ENCODE data around the gene GCNT2. TPM values are rescaled to one million over a fixed set of nuclear protein-coding genes. Genes with fewer than 3 reads are reported as not detected.

GCNT2 gene
- total RNA-seq, 6 donors from 2014 or later, result 18.7 to 97.4 (median 44.5) TPM

GRCh38 chr6:10626154-10626741, 105.1 kb downstream of the GCNT2 start:
- no peaks in the 10 kb centered on the region for H3K27me3 ChIP-seq

GRCh38 chr6:10627800-10628199, 106.6 kb downstream of the GCNT2 start:
- peaks cover 0 to 4% (median 0%) of the 10 kb centered on the region in 4 donors for H3K36me3 ChIP-seq
- H3K4me3 ChIP-seq, result no peak overlapping the region
- H3K9me3 ChIP-seq, result no peaks in the 10 kb centered on the region
- no peak overlapping the region for H3K27ac ChIP-seq
- no peak for DNase-seq
- WGBS, 2 donors, result 90 to 100% methylated on average over 1 of the region's 1 CpG
- no peaks in the 10 kb centered on the region for H3K27me3 ChIP-seq
- TF ChIP-seq, protein P1, sequence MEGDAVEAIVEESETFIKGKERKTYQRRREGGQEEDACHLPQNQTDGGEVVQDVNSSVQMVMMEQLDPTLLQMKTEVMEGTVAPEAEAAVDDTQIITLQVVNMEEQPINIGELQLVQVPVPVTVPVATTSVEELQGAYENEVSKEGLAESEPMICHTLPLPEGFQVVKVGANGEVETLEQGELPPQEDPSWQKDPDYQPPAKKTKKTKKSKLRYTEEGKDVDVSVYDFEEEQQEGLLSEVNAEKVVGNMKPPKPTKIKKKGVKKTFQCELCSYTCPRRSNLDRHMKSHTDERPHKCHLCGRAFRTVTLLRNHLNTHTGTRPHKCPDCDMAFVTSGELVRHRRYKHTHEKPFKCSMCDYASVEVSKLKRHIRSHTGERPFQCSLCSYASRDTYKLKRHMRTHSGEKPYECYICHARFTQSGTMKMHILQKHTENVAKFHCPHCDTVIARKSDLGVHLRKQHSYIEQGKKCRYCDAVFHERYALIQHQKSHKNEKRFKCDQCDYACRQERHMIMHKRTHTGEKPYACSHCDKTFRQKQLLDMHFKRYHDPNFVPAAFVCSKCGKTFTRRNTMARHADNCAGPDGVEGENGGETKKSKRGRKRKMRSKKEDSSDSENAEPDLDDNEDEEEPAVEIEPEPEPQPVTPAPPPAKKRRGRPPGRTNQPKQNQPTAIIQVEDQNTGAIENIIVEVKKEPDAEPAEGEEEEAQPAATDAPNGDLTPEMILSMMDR (IDR thresholded peaks at IDR 0.05), result no peak
- TF ChIP-seq EP300 (IDR thresholded peaks at IDR 0.05) (no peak), POLR2A (IDR thresholded peaks at IDR 0.05) (no peak), POLR2AphosphoS5 (IDR thresholded peaks at IDR 0.05) (no peak)
- ATAC-seq (ENCODE audit: low FRiP score in 2 of 2), result no peak
- peaks cover 0 to 4% (median 0%) of the 10 kb centered on the region in 4 donors for H3K4me1 ChIP-seq

More at GRCh38 chr6:10626154-10626741, 105.1 kb downstream of the GCNT2 start:
- Histone ChIP-seq H3K4me3 (no peak overlapping the region), H3K27ac (no peak overlapping the region), H3K36me3 (peaks cover 0 to 4% (median 0%) of the 10 kb centered on the region in 4 donors), H3K4me1 (peaks cover 0 to 4% (median 0%) of the 10 kb centered on the region in 4 donors), H3K9me3 (no peaks in the 10 kb centered on the region)
- WGBS, 2 donors, result 67 to 76% methylated on average over 9 of the region's 9 CpGs
- no peak for TF ChIP-seq POLR2A (IDR thresholded peaks at IDR 0.05)
- DNase-seq (no peak), ATAC-seq (ENCODE audit: low FRiP score in 2 of 2) (peak in 1 of 2 donors; percentile 19)

GRCh38 chr6:10630178-10630577, 109.0 kb downstream of the GCNT2 start:
- Histone ChIP-seq H3K36me3 (no peaks in the 10 kb centered on the region), H3K27ac (no peak overlapping the region), H3K27me3 (no peaks in the 10 kb centered on the region), H3K4me3 (no peak overlapping the region), H3K9me3 (no peaks in the 10 kb centered on the region), H3K4me1 (peaks cover 0 to 7% (median 0%) of the 10 kb centered on the region in 4 donors)
- DNase-seq (no peak), ATAC-seq (ENCODE audit: low FRiP score in 2 of 2) (no peak)
- no peak for TF ChIP-seq POLR2A (IDR thresholded peaks at IDR 0.05)
- TF ChIP-seq POLR2AphosphoS5 (IDR thresholded peaks at IDR 0.05), result no peak
- TF ChIP-seq, protein P1 (IDR thresholded peaks at IDR 0.05), result no peak
- WGBS, 2 donors, result 79 to 86% methylated on average over 1 of the region's 1 CpG

- Histone ChIP-seq H3K36me3 (no peaks in the 10 kb centered on the region), H3K4me1 (peaks cover 0 to 3% (median 0%) of the 10 kb centered on the region in 4 donors), H3K9me3 (no peaks in the 10 kb centered on the region), H3K27ac (no peak overlapping the region), H3K27me3 (no peaks in the 10 kb centered on the region), H3K4me3 (no peak overlapping the region)
- ATAC-seq (ENCODE audit: low FRiP score in 2 of 2) (peak in 1 of 2 donors; percentile 71), DNase-seq (peak in 1 of 2 donors; percentile 35)
- peak in 1 of 2 donors; percentile 28 for TF ChIP-seq POLR2AphosphoS5 (IDR thresholded peaks at IDR 0.05)
- no peak for TF ChIP-seq POLR2A (IDR thresholded peaks at IDR 0.05)
- 65 to 70% methylated on average over 1 of the region's 1 CpG for WGBS, 2 donors
These were observed 112.1 kb downstream of the GCNT2 start for GRCh38 chr6:10633216-10633615.

GRCh38 chr6:10640412-10640811, 119.3 kb downstream of the GCNT2 start:
- H3K4me1 ChIP-seq, result no peaks in the 10 kb centered on the region
- no peaks in the 10 kb centered on the region for H3K27me3 ChIP-seq
- H3K27ac ChIP-seq, result no peak overlapping the region
- no peaks in the 10 kb centered on the region for H3K36me3 ChIP-seq
- no peak for TF ChIP-seq POLR2A (IDR thresholded peaks at IDR 0.05)
- TF ChIP-seq, protein P1 (IDR thresholded peaks at IDR 0.05), result no peak
- 97 to 99% methylated on average over 8 of the region's 8 CpGs for WGBS, 2 donors
- DNase-seq (no peak), ATAC-seq (ENCODE audit: low FRiP score in 2 of 2) (no peak)
- H3K9me3 ChIP-seq, result no peaks in the 10 kb centered on the region
- no peak overlapping the region for H3K4me3 ChIP-seq

GRCh38 chr6:10641528-10641927, 120.4 kb downstream of the GCNT2 start:
- TF ChIP-seq EP300 (IDR thresholded peaks at IDR 0.05) (no peak), POLR2A (IDR thresholded peaks at IDR 0.05) (no peak), POLR2AphosphoS5 (IDR thresholded peaks at IDR 0.05) (no peak)
- TF ChIP-seq, protein P1 (IDR thresholded peaks at IDR 0.05), result no peak
- no peak overlapping the region for H3K27ac ChIP-seq
- WGBS, 2 donors, result 86 to 91% methylated on average over 3 of the region's 3 CpGs
- H3K4me1 ChIP-seq, result no peaks in the 10 kb centered on the region
- DNase-seq (no peak), ATAC-seq (ENCODE audit: low FRiP score in 2 of 2) (no peak)
- no peaks in the 10 kb centered on the region for H3K27me3 ChIP-seq
- no peaks in the 10 kb centered on the region for H3K9me3 ChIP-seq
- H3K36me3 ChIP-seq, result no peaks in the 10 kb centered on the region
- no peak overlapping the region for H3K4me3 ChIP-seq

Measured in upper lobe of left lung (tissue), 6 donors.